K562 (cell line): ENCODE data around the gene GRB2. TPM values are rescaled to one million over a fixed set of nuclear protein-coding genes. Genes with fewer than 3 reads are reported as not detected.

Source experiments
- ATAC-seq: fragments of 200-7000 bp; cut with Tn5 transposase; 3 replicates; pipeline ENCODE4 v1.9.1; 2020; ENCODE audit warnings: moderate library complexity
- BruUV-seq: library from RNA; stranded (reverse); fragments of 400-500 nt; replicated peaks from 2 replicates; lab custom pipeline; 2021; lab: Mats Ljungman, UMichigan
- CTCF ChIA-PET: fragments of 300-600 bp; formaldehyde crosslinking; extraction: SDS; loops from one replicate; lab custom pipeline; 2021; ENCODE audit warnings: low intra/inter-chr PET ratio; lab: Yijun Ruan, JAX
- POLR2A ChIA-PET: fragments of 300-600, 350-650 bp; sonication (Branson Sonifier 250); formaldehyde crosslinking; extraction: SDS; loops from one replicate; lab custom pipeline; 2021; ENCODE audit warnings: antibody characterized with exemption, inconsistent platforms; lab: Yijun Ruan, JAX
- DNase-seq, 4 experiments: peaks; one replicate each; pipeline versions ENCODE4 v3.0.0 to v3.0.0-alpha.2; 2011 to 2018; ENCODE audit warnings: low spot score in 3 of 4, mixed read lengths in 3 of 4; ENCODE audit errors: extremely low read depth in 1 of 4
- FAIRE-seq: peaks from 2 replicates; lab custom pipeline; 2011; peaks lifted over from hg19 to GRCh38; lab: Jason Lieb, UNC
- H2AFZ ChIP-seq: 2 replicates; pipeline ENCODE4 v1.6.0; 2011; ENCODE audit warnings: low read depth, low read length, control low read depth, inconsistent platforms
- H3K27ac ChIP-seq: fragments of 200-600 bp; 3 replicates; pipeline ENCODE4 v1.8.0; 2011; ENCODE audit warnings: low read depth, mild to moderate bottlenecking, control low read depth, inconsistent platforms, low read length, moderate library complexity, mixed read lengths; ENCODE audit errors: extremely low read depth
- H3K27me3 ChIP-seq, 2 experiments: fragments of 300-600 bp in 1 of 2; 2 replicates in 1 of 2; 3 replicates in 1 of 2; pipeline versions ENCODE4 v1.6.0 to v1.8.0; 2011; ENCODE audit warnings: inconsistent platforms in 2 of 2, low read length in 2 of 2, mild to moderate bottlenecking in 1 of 2, mixed read lengths in 1 of 2, moderate library complexity in 1 of 2; ENCODE audit not compliant: control insufficient read depth in 2 of 2, insufficient read depth in 2 of 2
- H3K36me3 ChIP-seq: fragments of 300-600 bp; 3 replicates; pipeline ENCODE4 v1.8.0; 2011; ENCODE audit warnings: mild to moderate bottlenecking, low read length, inconsistent platforms; ENCODE audit not compliant: control insufficient read depth, insufficient read depth
- H3K4me1 ChIP-seq, 2 experiments: fragments of 200-600 bp in 1 of 2; replicated peaks in 1 of 2; 2 replicates in 1 of 2; 3 replicates in 1 of 2; pipeline versions ENCODE4 v1.5.1 to v1.8.0; 2011; ENCODE audit warnings: inconsistent platforms in 2 of 2, low read length in 2 of 2, mild to moderate bottlenecking in 1 of 2, mixed read lengths in 1 of 2, moderate library complexity in 1 of 2; ENCODE audit not compliant: control insufficient read depth in 2 of 2, insufficient read depth in 2 of 2
- H3K4me2 ChIP-seq: 2 replicates; pipeline ENCODE4 v1.6.1; 2011; ENCODE audit warnings: low read length, control low read depth, inconsistent platforms, mixed read lengths; ENCODE audit not compliant: insufficient read depth
- H3K4me3 ChIP-seq: fragments of 200-600 bp; sonication (generic), shearing (Covaris generic); 2 replicates; pipeline ENCODE4 v1.5.1; 2016; ENCODE audit warnings: control low read depth, inconsistent platforms
- H3K79me2 ChIP-seq: fragments of 200-600 bp; 3 replicates; pipeline ENCODE4 v1.8.0; 2011; ENCODE audit warnings: low read length, inconsistent platforms; ENCODE audit not compliant: control insufficient read depth, insufficient read depth
- H3K9ac ChIP-seq, 2 experiments: 2 replicates each; pipeline versions ENCODE4 v1.6.0 to v1.6.1; 2011; ENCODE audit warnings: low read depth in 2 of 2, low read length in 2 of 2, control low read depth in 1 of 2, inconsistent platforms in 1 of 2, mild to moderate bottlenecking in 1 of 2, mixed read lengths in 1 of 2; ENCODE audit not compliant: insufficient read depth in 1 of 2
- H3K9me1 ChIP-seq: one replicate; pipeline ENCODE4 v1.6.0; 2011; ENCODE audit warnings: inconsistent platforms, mild to moderate bottlenecking, low read length, moderate library complexity; ENCODE audit not compliant: control insufficient read depth, insufficient read depth
- H3K9me3 ChIP-seq: replicated peaks from 2 replicates; pipeline ENCODE4 v1.5.1; 2011; ENCODE audit warnings: low read depth, low read length, inconsistent platforms; ENCODE audit not compliant: control insufficient read depth, insufficient read depth
- H4K20me1 ChIP-seq: replicated peaks from 2 replicates; pipeline ENCODE4 v1.6.1; 2011; ENCODE audit warnings: low read length, inconsistent platforms, mixed read lengths; ENCODE audit not compliant: control insufficient read depth, insufficient read depth
- NFE2L1 ChIP-seq: fragments of 450-650 bp; IDR thresholded peaks from 2 replicates; pipeline ENCODE4 v1.6.1; 2016; ENCODE audit warnings: missing genetic modification characterization, low read depth, mild to moderate bottlenecking, missing compliant biosample characterization, moderate library complexity, borderline replicate concordance
- SP2 ChIP-seq: IDR thresholded peaks from 2 replicates; pipeline ENCODE4 v1.6.1; 2011; ENCODE audit warnings: mild to moderate bottlenecking, low read depth, low read length, moderate library complexity; ENCODE audit not compliant: poor library complexity, severe bottlenecking; ENCODE audit errors: extremely low read depth
- WGBS: fragments of 100-300 bp; shearing (Covaris generic); methylation state at CpG from one replicate; pipeline ENCODE4 v1.1.6; 2016; ENCODE audit warnings: low coverage, mixed read lengths; ENCODE audit not compliant: insufficient coverage; ENCODE audit errors: missing lambda C conversion rate; 5-methylcytosine and 5-hydroxymethylcytosine counted together
- in situ Hi-C: fragments of 300-500 bp; cut with MboI; formaldehyde crosslinking; loops from 4 replicates; pipeline ENCODE4 v1.15.0; 2018; ENCODE audit warnings: inconsistent platforms, mixed read lengths
- intact Hi-C: fragments of 100-400 bp; cut with micrococcal nuclease; formaldehyde crosslinking; loops from 2 replicates; pipeline ENCODE4 v1.14.2; 2022
- polyA plus RNA-seq, 8 experiments: library from polyadenylated mRNA; depleted of rRNA in 4 of 8; stranded (reverse) in 5 of 8; unstranded in 3 of 8; fragments of >200 nt; fragmentation: Nextera tagmentation in 2 of 8; fragmentation: Illumina TruSeq in 1 of 8; extraction: Ambion mirVana in 2 of 8; extraction: Trizol in 1 of 8; gene quantifications; 2 replicates each; pipeline versions ENCODE4 v1.2.1 to v1.2.3, GENCODE V29; 2011 to 2014; ENCODE audit warnings: inconsistent platforms in 1 of 8, missing spikeins in 1 of 8
- total RNA-seq, 7 experiments: library from RNA; depleted of rRNA in 6 of 7; stranded (reverse); fragments of >200 nt in 6 of 7; fragmentation: Illumina TruSeq in 2 of 7; extraction: Trizol in 2 of 7; gene quantifications; 2 replicates each; pipeline versions ENCODE4 v1.2.1 to v1.2.3, GENCODE V29; 2011 to 2021; ENCODE audit warnings: low replicate concordance in 1 of 7
- TF ChIP-seq, protein P1 (sequence below): sonication (generic); formaldehyde crosslinking; IDR thresholded peaks from 2 replicates; pipeline ENCODE4 v1.8.0; 2022; ENCODE audit warnings: missing genetic modification reagents, mild to moderate bottlenecking, moderate library complexity, borderline replicate concordance

GRB2 gene
- total and polyA plus RNA-seq, 9 of the 15 experiments (the other 6 are each of a cell fraction or from before 2014, with no cell fraction given): 57.2 to 136 (median 84.8) TPM

DNA sequence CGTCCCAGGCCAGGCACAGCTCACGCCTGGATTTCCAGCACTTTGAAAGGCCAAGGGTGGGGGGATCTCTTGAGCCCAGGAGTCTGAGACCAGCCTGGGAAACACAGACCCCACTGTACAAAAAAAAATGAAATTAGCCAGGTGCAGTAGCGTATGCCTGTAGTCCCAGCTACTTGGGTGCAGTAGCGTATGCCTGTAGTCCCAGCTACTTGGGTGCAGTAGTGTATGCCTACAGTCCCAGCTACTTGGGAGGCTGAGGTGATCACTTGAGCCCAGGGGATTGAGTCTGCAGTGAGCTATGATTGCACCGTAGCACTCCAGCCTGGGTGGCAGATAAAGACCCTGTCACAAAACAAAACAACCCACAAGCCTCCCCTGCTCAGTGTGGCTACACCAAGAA is 89.2 kb downstream of the GRB2 start:
- FAIRE-seq (no peak), DNase-seq (no peak), ATAC-seq (peak; percentile 49)
- intact Hi-C loops: no loop called here
- no peak overlapping the region for H3K4me2 ChIP-seq
- H3K27me3 ChIP-seq: no peaks in the 10 kb centered on the region
- 58% methylated on average over 5 of the region's 5 CpGs for WGBS
- H3K4me3 ChIP-seq: no peak overlapping the region
- H3K4me1 ChIP-seq: peaks cover 0 to 13% of the 10 kb centered on the region in 2 experiments; a peak in 4 of 5 replicates
- H3K9me3 ChIP-seq: no peaks in the 10 kb centered on the region
- H3K9ac ChIP-seq: no peak overlapping the region
- H2AFZ ChIP-seq: no peak overlapping the region
- POLR2A ChIA-PET: interaction anchor here (0.5 to 3.6 kb wide), 10 partner anchors 10 to 1021 kb away, joined by 3 to 19 read pairs (median 3); partner anchors contain the start of genes GRB2 and MIF4GD
- no TSS peak for BruUV-seq
- no peaks in the 10 kb centered on the region for H3K9me1 ChIP-seq
- CTCF ChIA-PET: no interaction called here
- no peaks in the 10 kb centered on the region for H3K79me2 ChIP-seq
- no peaks in the 10 kb centered on the region for H4K20me1 ChIP-seq
- H3K27ac ChIP-seq: no peak overlapping the region
- in situ Hi-C loops: no loop called here
- peaks cover 36% of the 10 kb centered on the region; the same call in 2 of the 3 replicates for H3K36me3 ChIP-seq
- TF ChIP-seq, protein P1, sequence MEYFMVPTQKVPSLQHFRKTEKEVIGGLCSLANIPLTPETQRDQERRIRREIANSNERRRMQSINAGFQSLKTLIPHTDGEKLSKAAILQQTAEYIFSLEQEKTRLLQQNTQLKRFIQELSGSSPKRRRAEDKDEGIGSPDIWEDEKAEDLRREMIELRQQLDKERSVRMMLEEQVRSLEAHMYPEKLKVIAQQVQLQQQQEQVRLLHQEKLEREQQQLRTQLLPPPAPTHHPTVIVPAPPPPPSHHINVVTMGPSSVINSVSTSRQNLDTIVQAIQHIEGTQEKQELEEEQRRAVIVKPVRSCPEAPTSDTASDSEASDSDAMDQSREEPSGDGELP (CRISPR knock-in tag): peak; percentile 1; the same call in 1 of the 2 replicates
- TF ChIP-seq SP2 (no peak), NFE2L1 (tag) (no peak)
